Calu3 (cell line): ENCODE data around the gene RBCK1. TPM values are rescaled to one million over a fixed set of nuclear protein-coding genes. Genes with fewer than 3 reads are reported as not detected.

Source experiments
- BruUV-seq: library from RNA; stranded (reverse); fragments of 400-500 nt; replicated peaks from 2 replicates; lab custom pipeline; 2021; lab: Mats Ljungman, UMichigan
- CTCF ChIA-PET: fragments of 300-600 bp; sonication (Branson Sonifier 250); formaldehyde crosslinking; loops from one replicate; lab custom pipeline; 2022; ENCODE audit warnings: antibody characterized with exemption; lab: Charles Lee
- DNase-seq: peaks from one replicate; pipeline ENCODE4 v3.0.0; 2022
- H3K27ac Mint-ChIP-seq: one replicate; pipeline ENCODE4 v1.8.0; 2022; ENCODE audit warnings: mixed read lengths; ENCODE audit not compliant: unreplicated experiment
- H3K27me3 Mint-ChIP-seq: one replicate; pipeline ENCODE4 v1.8.0; 2022; ENCODE audit warnings: mixed read lengths; ENCODE audit not compliant: unreplicated experiment
- H3K36me3 Mint-ChIP-seq: one replicate; pipeline ENCODE4 v1.8.0; 2022; ENCODE audit warnings: mild to moderate bottlenecking, moderate library complexity, mixed read lengths; ENCODE audit not compliant: insufficient read depth, unreplicated experiment
- H3K4me1 Mint-ChIP-seq: one replicate; pipeline ENCODE4 v1.8.0; 2022; ENCODE audit warnings: mild to moderate bottlenecking, low read depth, mixed read lengths; ENCODE audit not compliant: unreplicated experiment
- H3K4me3 Mint-ChIP-seq: one replicate; pipeline ENCODE4 v1.8.0; 2022; ENCODE audit warnings: mild to moderate bottlenecking, low read depth, moderate library complexity, mixed read lengths; ENCODE audit not compliant: unreplicated experiment
- H3K9me3 Mint-ChIP-seq: one replicate; pipeline ENCODE4 v1.8.0; 2022; ENCODE audit warnings: low read depth, mixed read lengths; ENCODE audit not compliant: unreplicated experiment
- intact Hi-C: fragments of 100-400 bp; cut with micrococcal nuclease; formaldehyde crosslinking; loops from one replicate; pipeline ENCODE4 v1.10.0; 2022; ENCODE audit not compliant: unreplicated experiment
- total RNA-seq: library from RNA; stranded (reverse); gene quantifications from 2 replicates; pipeline ENCODE4 v1.2.3, GENCODE V29; 2022
- TF ChIP-seq, protein P1 (sequence below): fragments of 200-600 bp; IDR thresholded peaks from one replicate; pipeline ENCODE4 v1.8.0; 2022; ENCODE audit warnings: antibody characterized with exemption; ENCODE audit not compliant: unreplicated experiment

RBCK1 gene
- total RNA-seq, 1 experiment from 2014 or later, result 142 TPM

DNA sequence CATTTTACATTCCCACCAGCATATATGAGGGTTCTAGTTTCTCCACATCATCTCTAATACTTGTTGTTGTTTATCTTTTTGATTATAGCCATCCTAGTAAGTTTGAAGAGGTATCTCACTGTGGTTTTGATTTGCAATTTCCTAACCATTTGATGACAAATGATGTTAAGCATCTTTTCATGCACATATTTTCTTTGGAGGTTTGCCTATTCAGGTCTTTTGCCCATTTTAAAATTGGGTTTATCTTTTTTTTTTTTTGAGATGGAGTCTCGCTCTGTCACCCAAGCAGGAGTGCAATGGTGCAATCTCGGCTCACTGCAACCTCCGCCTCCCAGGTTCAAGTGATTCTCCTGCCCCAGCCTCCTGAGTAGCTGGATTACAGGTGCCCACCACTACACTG, 4.0 kb downstream of the RBCK1 start:
- Mint-ChIP-seq H3K4me1 (peaks cover 40% of the 10 kb centered on the region), H3K4me3 (no peak overlapping the region), H3K9me3 (no peaks in the 10 kb centered on the region), H3K27me3 (no peaks in the 10 kb centered on the region), H3K36me3 (peaks cover 91% of the 10 kb centered on the region), H3K27ac (peak overlapping the region; percentile 23)
- CTCF ChIA-PET, result no interaction called here
- intact Hi-C loops, result no loop called here
- no TSS peak for BruUV-seq
- no peak for DNase-seq
- TF ChIP-seq, protein P1, sequence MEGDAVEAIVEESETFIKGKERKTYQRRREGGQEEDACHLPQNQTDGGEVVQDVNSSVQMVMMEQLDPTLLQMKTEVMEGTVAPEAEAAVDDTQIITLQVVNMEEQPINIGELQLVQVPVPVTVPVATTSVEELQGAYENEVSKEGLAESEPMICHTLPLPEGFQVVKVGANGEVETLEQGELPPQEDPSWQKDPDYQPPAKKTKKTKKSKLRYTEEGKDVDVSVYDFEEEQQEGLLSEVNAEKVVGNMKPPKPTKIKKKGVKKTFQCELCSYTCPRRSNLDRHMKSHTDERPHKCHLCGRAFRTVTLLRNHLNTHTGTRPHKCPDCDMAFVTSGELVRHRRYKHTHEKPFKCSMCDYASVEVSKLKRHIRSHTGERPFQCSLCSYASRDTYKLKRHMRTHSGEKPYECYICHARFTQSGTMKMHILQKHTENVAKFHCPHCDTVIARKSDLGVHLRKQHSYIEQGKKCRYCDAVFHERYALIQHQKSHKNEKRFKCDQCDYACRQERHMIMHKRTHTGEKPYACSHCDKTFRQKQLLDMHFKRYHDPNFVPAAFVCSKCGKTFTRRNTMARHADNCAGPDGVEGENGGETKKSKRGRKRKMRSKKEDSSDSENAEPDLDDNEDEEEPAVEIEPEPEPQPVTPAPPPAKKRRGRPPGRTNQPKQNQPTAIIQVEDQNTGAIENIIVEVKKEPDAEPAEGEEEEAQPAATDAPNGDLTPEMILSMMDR, result no peak

DNA sequence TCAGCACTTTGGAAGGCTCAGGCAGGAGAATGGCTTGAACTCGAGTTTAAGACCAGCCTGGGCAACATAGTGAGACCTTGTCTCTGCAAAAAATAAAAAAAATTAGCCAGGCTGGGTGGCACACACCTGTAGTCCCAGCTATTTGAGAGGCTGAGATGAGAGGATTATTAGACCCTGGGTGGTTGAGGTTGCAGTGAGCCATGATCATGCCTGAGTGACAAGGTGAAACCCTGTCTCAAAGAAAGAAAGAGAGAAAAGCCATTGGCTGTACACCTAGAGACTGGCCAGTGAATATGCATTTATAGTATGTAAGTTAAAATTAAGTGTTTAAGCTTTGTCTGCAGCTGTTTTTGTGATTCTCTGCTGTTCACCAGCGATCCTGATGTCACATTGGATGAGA, 6.1 kb downstream of the RBCK1 start:
- no peak for DNase-seq
- TF ChIP-seq, protein P1, result no peak
- Mint-ChIP-seq H3K36me3 (peaks cover 91% of the 10 kb centered on the region), H3K4me3 (no peak overlapping the region), H3K4me1 (peaks cover 34% of the 10 kb centered on the region), H3K9me3 (no peaks in the 10 kb centered on the region), H3K27me3 (no peaks in the 10 kb centered on the region), H3K27ac (no peak overlapping the region)
- intact Hi-C loops, result no loop called here
- CTCF ChIA-PET, result no interaction called here
- BruUV-seq, result no TSS peak

DNA sequence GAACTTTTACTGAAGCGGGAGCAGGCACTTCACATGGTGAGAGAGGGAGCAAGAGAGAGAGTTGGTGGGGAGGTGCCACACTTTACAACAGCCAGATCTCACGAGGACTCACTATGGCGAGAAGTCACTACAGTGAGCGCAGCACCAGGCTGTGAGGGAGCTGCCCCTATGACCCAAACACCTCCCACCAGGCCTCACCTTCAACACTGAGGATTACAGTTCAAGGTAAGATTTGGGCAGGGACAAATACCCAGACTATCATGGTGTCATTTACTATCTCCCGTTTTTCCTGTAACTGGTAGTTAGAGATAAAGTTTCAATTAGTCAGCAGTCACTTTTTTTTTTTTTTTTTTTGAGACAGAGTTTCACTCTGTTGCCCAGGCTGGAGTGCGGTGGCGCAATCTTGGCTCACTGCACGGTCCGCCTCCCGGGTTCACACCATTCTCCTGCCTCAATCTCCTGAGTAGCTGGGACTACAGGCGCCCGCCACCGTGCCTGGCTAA, 7.8 kb downstream of the RBCK1 start:
- Mint-ChIP-seq H3K36me3 (peaks cover 89% of the 10 kb centered on the region), H3K27ac (no peak overlapping the region), H3K4me3 (no peak overlapping the region), H3K27me3 (no peaks in the 10 kb centered on the region), H3K4me1 (peaks cover 22% of the 10 kb centered on the region), H3K9me3 (no peaks in the 10 kb centered on the region)
- CTCF ChIA-PET, result no interaction called here
- DNase-seq, result no peak
- TF ChIP-seq, protein P1, result no peak
- intact Hi-C loops, result no loop called here
- no TSS peak for BruUV-seq

DNA sequence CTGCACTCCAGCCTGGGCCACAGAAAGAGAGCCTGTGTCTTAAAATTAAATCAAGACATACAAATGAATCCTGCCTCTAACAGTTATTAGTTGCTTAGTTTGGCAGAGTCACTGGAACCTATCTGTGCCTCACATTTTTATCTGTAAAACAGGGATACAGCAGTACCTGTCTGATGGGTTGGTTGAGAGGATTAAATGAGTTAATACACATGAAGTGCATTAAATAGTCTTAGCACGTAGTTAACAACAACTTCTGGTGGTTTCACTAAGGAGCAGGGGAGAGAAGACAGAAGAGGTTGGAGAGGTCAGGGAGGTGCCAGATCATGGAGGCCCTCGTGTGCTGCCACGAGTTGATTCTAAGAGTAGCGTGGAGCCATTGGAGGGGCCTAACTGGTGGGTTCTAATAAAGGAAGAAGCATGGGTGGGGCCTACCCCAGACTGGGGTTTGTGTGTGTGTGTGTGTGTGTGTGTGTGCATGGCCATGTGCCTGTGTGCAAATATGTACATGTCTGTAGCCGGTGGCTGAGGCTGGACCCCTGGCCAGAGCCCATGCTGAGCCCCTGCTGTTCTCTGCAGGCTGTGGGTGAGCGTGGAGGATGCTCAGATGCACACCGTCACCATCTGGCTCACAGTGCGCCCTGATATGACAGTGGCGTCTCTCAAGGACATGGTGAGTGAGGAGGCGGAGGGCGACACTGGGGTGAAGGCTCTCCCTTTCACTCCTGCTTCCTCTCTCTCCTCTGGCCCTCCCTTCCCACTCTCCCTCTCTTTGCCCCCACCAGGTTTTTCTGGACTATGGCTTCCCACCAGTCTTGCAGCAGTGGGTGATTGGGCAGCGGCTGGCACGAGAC, 9.1 kb downstream of the RBCK1 start:
- no peak overlapping the region for H3K4me3 Mint-ChIP-seq
- H3K9me3 Mint-ChIP-seq, result no peaks in the 10 kb centered on the region
- TF ChIP-seq, protein P1, result no peak
- DNase-seq, result no peak
- H3K27me3 Mint-ChIP-seq, result no peaks in the 10 kb centered on the region
- H3K27ac Mint-ChIP-seq, result peak overlapping the region; percentile 24
- no TSS peak for BruUV-seq
- peaks cover 89% of the 10 kb centered on the region for H3K36me3 Mint-ChIP-seq
- intact Hi-C loops, result no loop called here
- H3K4me1 Mint-ChIP-seq, result peaks cover 25% of the 10 kb centered on the region
- CTCF ChIA-PET, result no interaction called here
